PC-3 (cell line): ENCODE measurements around the gene PGF. TPM values are rescaled to one million over a fixed set of nuclear protein-coding genes. Genes with fewer than 3 reads are reported as not detected.

Source experiments
- ATAC-seq: fragments of 200-7000 bp; cut with Tn5 transposase; 2 replicates; pipeline ENCODE4 v1.9.1; 2020; ENCODE audit warnings: mild to moderate bottlenecking, moderate library complexity
- BruUV-seq: library from RNA; stranded (reverse); fragments of 400-500 nt; replicated peaks from 2 replicates; lab custom pipeline; 2021; lab: Mats Ljungman, UMichigan
- CTCF ChIA-PET: fragments of 300-600 bp; sonication (Branson Sonifier 250); formaldehyde crosslinking; loops from one replicate; lab custom pipeline; 2022; ENCODE audit warnings: antibody characterized with exemption; lab: Charles Lee
- POLR2A ChIA-PET: fragments of 300-600 bp; sonication (Branson Sonifier 250); formaldehyde crosslinking; loops from one replicate; lab custom pipeline; 2022; ENCODE audit warnings: antibody characterized with exemption; ENCODE audit not compliant: unreplicated experiment; lab: Charles Lee
- DNase-seq: peaks from one replicate; pipeline ENCODE4 v3.0.0-alpha.2; 2015
- H2AFZ ChIP-seq: fragments of 300-600 bp; sonication (generic); 2 replicates; pipeline ENCODE4 v1.6.0; 2016; ENCODE audit warnings: antibody characterized with exemption, low read length
- H3F3A ChIP-seq: fragments of 300-600 bp; sonication (generic); one replicate; pipeline ENCODE4 v1.6.0; 2017; ENCODE audit warnings: antibody characterized with exemption, low read length, control low read depth, mild to moderate bottlenecking; ENCODE audit not compliant: unreplicated experiment
- H3K27ac ChIP-seq: fragments of 300-600 bp; sonication (generic); 2 replicates; pipeline ENCODE4 v1.5.1; 2016; ENCODE audit warnings: mild to moderate bottlenecking, low read length
- H3K27me3 ChIP-seq: fragments of 300-600 bp; sonication (generic); 2 replicates; pipeline ENCODE4 v1.6.1; 2016; ENCODE audit warnings: low read length, mixed read lengths
- H3K36me3 ChIP-seq: fragments of 300-600 bp; sonication (generic); 2 replicates; pipeline ENCODE4 v1.6.1; 2016; ENCODE audit warnings: low read depth, mixed run types, low read length, mixed read lengths
- H3K4me1 ChIP-seq: fragments of 300-600 bp; sonication (generic); 2 replicates; pipeline ENCODE4 v1.5.1; 2016; ENCODE audit warnings: low read length; ENCODE audit not compliant: insufficient read depth
- H3K4me2 ChIP-seq: fragments of 300-600 bp; sonication (generic); 2 replicates; pipeline ENCODE4 v1.6.0; 2016; ENCODE audit warnings: low read length
- H3K4me3 ChIP-seq: fragments of 300-600 bp; sonication (generic); 2 replicates; pipeline ENCODE4 v1.5.1; 2016; ENCODE audit warnings: mild to moderate bottlenecking, low read length, mixed read lengths
- H3K79me2 ChIP-seq: fragments of 300-600 bp; sonication (generic); 2 replicates; pipeline ENCODE4 v1.6.1; 2017; ENCODE audit warnings: low read length, mixed read lengths
- H3K9ac ChIP-seq: fragments of 300-600 bp; sonication (generic); 2 replicates; pipeline ENCODE4 v1.6.0; 2016; ENCODE audit warnings: mild to moderate bottlenecking, low read length
- H3K9me2 ChIP-seq: fragments of 300-600 bp; sonication (generic); replicated peaks from 2 replicates; pipeline ENCODE4 v1.6.1; 2016; ENCODE audit warnings: mixed run types, low read length, mixed read lengths
- H3K9me3 ChIP-seq: fragments of 300-600 bp; sonication (generic); 2 replicates; pipeline ENCODE4 v1.6.1; 2016; ENCODE audit warnings: low read length, mixed read lengths
- H4K20me1 ChIP-seq: fragments of 300-600 bp; sonication (generic); 2 replicates; pipeline ENCODE4 v1.6.1; 2016; ENCODE audit warnings: low read length, mixed read lengths
- EZH2 ChIP-seq: fragments of 300-600 bp; sonication (generic); IDR thresholded peaks from one replicate; pipeline ENCODE4 v1.6.1; 2017; ENCODE audit warnings: antibody characterized with exemption, mild to moderate bottlenecking, low read length; ENCODE audit not compliant: unreplicated experiment
- EZH2phosphoT487 ChIP-seq: fragments of 300-600 bp; sonication (generic); IDR thresholded peaks from 2 replicates; pipeline ENCODE4 v1.6.1; 2018; ENCODE audit warnings: mild to moderate bottlenecking, antibody characterized with exemption, low read length, borderline replicate concordance
- intact Hi-C: fragments of 100-400 bp; cut with micrococcal nuclease; formaldehyde crosslinking; loops from 2 replicates; pipeline ENCODE4 v1.9.0; 2023
- total RNA-seq: library from RNA; depleted of rRNA; stranded (reverse); fragments of >200 nt; gene quantifications from 2 replicates; pipeline ENCODE4 v1.2.3, GENCODE V29; 2014
- TF ChIP-seq, protein P1 (sequence below): fragments of 300-600 bp; sonication (generic); conservative IDR thresholded peaks from 2 replicates; pipeline ENCODE4 v1.5.1; 2017; ENCODE audit warnings: antibody characterized with exemption, low read depth, mild to moderate bottlenecking, low read length

Gene PGF
- total RNA-seq, 1 experiment from 2014 or later: 0.26 TPM

DNA sequence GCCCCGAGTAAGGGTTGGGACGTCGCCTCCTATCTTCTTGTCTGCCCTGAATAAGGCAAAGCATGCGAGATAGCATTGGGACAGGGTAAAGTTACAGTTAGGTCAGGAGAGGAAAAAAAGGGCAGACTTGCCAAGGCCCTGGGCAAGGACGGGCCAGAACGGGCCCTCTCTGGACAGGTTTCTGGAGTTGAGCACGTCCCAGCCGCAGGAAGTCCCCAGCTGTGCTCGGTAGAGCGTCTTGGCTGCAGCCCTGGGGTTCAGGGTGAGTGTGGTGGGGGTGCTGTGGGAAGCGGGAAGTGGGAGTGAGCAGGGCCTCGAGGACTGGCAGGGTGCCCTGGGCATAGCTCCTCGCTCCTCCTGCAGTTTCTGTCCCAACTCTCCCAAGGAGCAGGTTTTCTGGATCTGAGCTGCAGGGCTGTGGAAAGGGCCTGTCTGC is 37.7 kb downstream of the PGF start:
- Histone ChIP-seq H3K4me3 (no peak overlapping the region), H3K9me2 (no peaks in the 10 kb centered on the region), H3K27ac (no peak overlapping the region), H2AFZ (no peak overlapping the region), H3K4me1 (peaks cover 15% of the 10 kb centered on the region; the same call in 1 of the 2 replicates), H3K9me3 (no peaks in the 10 kb centered on the region), H3F3A (no peaks in the 10 kb centered on the region), H3K9ac (no peak overlapping the region), H3K4me2 (no peak overlapping the region), H4K20me1 (no peaks in the 10 kb centered on the region), H3K36me3 (no peaks in the 10 kb centered on the region), H3K79me2 (no peaks in the 10 kb centered on the region), H3K27me3 (no peaks in the 10 kb centered on the region)
- ATAC-seq (no peak), DNase-seq (no peak)
- TF ChIP-seq, protein P1, sequence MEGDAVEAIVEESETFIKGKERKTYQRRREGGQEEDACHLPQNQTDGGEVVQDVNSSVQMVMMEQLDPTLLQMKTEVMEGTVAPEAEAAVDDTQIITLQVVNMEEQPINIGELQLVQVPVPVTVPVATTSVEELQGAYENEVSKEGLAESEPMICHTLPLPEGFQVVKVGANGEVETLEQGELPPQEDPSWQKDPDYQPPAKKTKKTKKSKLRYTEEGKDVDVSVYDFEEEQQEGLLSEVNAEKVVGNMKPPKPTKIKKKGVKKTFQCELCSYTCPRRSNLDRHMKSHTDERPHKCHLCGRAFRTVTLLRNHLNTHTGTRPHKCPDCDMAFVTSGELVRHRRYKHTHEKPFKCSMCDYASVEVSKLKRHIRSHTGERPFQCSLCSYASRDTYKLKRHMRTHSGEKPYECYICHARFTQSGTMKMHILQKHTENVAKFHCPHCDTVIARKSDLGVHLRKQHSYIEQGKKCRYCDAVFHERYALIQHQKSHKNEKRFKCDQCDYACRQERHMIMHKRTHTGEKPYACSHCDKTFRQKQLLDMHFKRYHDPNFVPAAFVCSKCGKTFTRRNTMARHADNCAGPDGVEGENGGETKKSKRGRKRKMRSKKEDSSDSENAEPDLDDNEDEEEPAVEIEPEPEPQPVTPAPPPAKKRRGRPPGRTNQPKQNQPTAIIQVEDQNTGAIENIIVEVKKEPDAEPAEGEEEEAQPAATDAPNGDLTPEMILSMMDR: no peak
- TF ChIP-seq EZH2 (no peak), EZH2phosphoT487 (no peak)
- CTCF ChIA-PET: no interaction called here
- intact Hi-C loops: no loop called here
- POLR2A ChIA-PET: no interaction called here
- no TSS peak for BruUV-seq

DNA sequence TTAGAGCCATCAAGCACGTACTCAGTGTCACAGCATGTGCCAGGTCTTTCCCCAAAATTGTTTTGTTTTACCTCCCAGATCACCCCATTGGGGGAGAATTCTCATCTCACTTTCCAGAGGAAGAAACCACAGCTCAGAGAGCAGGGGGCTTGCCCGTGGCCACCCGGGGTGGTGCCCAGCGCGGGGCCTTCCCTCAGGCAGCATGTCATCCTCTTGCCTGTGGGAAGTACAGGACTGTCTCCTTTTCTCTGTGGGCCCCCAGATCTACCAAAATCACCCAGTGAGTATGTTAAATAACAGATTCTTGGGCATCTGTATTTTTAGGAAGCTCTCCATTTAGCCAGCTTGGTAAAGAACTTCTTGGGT is 38.2 kb downstream of the PGF start:
- no peak for DNase-seq
- BruUV-seq: no TSS peak
- TF ChIP-seq EZH2 (no peak), EZH2phosphoT487 (no peak)
- TF ChIP-seq, protein P1: no peak
- Histone ChIP-seq H3K9me3 (no peaks in the 10 kb centered on the region), H3K4me2 (no peak overlapping the region), H3K27ac (no peak overlapping the region), H2AFZ (no peak overlapping the region), H3K4me1 (peaks cover 11% of the 10 kb centered on the region; the same call in 1 of the 2 replicates), H3F3A (no peaks in the 10 kb centered on the region), H3K79me2 (no peaks in the 10 kb centered on the region), H3K9me2 (no peaks in the 10 kb centered on the region), H3K27me3 (no peaks in the 10 kb centered on the region), H3K9ac (no peak overlapping the region), H3K4me3 (no peak overlapping the region), H3K36me3 (no peaks in the 10 kb centered on the region), H4K20me1 (no peaks in the 10 kb centered on the region)
- no peak for ATAC-seq
- intact Hi-C loops: no loop called here
- CTCF ChIA-PET: interaction anchor here (0.5 kb wide), 1 partner anchor 55 kb away, joined by 4 read pairs; no protein-coding TSS in a partner anchor
- POLR2A ChIA-PET: no interaction called here

DNA sequence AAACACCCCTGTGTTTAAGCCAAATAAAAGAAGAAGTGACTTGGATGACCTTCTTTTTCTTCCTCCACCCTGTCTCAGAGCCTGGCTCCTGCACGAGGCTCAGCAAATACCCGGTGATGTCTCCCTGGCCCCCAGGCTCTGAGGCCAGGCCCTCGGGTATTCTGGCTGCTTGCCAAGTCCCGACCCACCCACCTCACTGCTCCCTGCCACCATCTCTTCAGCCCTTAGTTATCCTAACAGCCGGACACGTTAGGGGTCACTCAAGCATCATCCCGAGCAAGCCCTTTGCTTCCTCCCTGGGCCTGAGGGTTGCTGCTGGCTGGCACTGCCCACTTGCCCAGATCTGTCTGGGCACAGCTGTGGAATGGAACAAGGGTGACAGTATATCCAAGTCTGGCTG is 39.6 kb downstream of the PGF start:
- Histone ChIP-seq H3K36me3 (no peaks in the 10 kb centered on the region), H4K20me1 (no peaks in the 10 kb centered on the region), H3K4me1 (peaks cover 10% of the 10 kb centered on the region; the same call in 1 of the 2 replicates), H3F3A (no peaks in the 10 kb centered on the region), H3K9ac (no peak overlapping the region), H3K79me2 (no peaks in the 10 kb centered on the region), H3K4me2 (no peak overlapping the region), H3K9me2 (no peaks in the 10 kb centered on the region), H3K27ac (no peak overlapping the region), H2AFZ (no peak overlapping the region), H3K9me3 (no peaks in the 10 kb centered on the region), H3K27me3 (no peaks in the 10 kb centered on the region), H3K4me3 (no peak overlapping the region)
- CTCF ChIA-PET: no interaction called here
- TF ChIP-seq, protein P1: no peak
- no peak for TF ChIP-seq EZH2
- TF ChIP-seq EZH2phosphoT487: no peak
- no peak for ATAC-seq
- POLR2A ChIA-PET: no interaction called here
- BruUV-seq: no TSS peak
- intact Hi-C loops: no loop called here
- DNase-seq: no peak
